C4-2B (cell line): ENCODE data around the gene DNAH7.

Experiments
- H3K27ac ChIP-seq: fragments of 450-650 bp; 2 replicates; pipeline ENCODE4 v1.5.1; 2017
- CTCF ChIP-seq: fragments of 450-650 bp; conservative IDR thresholded peaks from 2 replicates; pipeline ENCODE4 v1.5.1; 2017; ENCODE audit warnings: mild to moderate bottlenecking
- ZFX ChIP-seq: fragments of 450-650 bp; IDR thresholded peaks from 2 replicates; pipeline ENCODE4 v1.6.1; 2017

The DNAH7 gene

DNA sequence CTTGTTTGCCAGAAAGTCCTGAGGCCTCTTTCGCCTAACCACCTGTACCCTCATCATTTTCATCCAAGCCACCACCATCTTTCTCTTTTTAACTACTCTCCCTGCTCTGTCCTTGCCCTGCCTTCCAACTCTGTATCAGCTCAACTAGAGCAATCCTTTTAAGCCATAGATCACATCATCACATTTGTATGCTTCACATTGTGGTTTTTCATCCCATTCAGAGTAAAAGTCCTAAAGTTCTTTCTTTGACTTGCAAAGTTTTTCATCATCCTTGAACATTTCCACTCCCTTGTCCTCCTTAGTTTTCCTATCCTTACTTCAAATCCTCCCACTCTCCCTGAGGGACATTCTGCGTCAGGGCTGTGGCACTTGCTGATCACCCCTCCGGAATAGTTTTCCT lies 337.7 kb downstream of the DNAH7 start:
- TF ChIP-seq CTCF (no peak), ZFX (no peak)
- no peak overlapping the region for H3K27ac ChIP-seq

- TF ChIP-seq ZFX: no peak
- TF ChIP-seq CTCF: no peak
- H3K27ac ChIP-seq: no peak overlapping the region
Observed at GRCh38 chr2:195727106-195727505, 341.5 kb downstream of the DNAH7 start.

DNA sequence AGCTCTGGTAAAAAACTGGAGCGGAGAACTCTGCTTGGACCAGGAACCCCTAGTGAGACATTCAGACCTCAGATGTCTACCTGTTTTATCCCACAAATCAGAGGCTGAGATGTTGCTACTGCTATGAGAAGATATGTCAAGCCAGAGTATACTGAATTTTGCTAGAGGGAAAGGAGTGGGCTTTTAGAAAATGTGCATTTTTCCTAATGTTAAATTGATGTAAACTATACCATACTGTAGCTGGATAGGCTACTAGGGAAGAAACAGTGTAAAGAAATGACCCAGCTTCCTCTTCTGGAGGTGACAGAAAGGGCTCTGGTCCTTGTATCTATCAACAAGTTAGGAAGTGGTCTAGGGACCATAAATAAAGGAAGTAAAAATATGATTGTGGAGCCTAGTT lies 346.6 kb downstream of the DNAH7 start:
- no peak overlapping the region for H3K27ac ChIP-seq
- no peak for TF ChIP-seq ZFX
- no peak for TF ChIP-seq CTCF

GRCh38 chr2:195721042-195721441 lies 347.6 kb downstream of the DNAH7 start:
- TF ChIP-seq CTCF: no peak
- TF ChIP-seq ZFX: no peak
- H3K27ac ChIP-seq: no peak overlapping the region

- TF ChIP-seq ZFX (no peak), CTCF (no peak)
- H3K27ac ChIP-seq: no peak overlapping the region
Observed at GRCh38 chr2:195716466-195716865, 352.2 kb downstream of the DNAH7 start.

DNA sequence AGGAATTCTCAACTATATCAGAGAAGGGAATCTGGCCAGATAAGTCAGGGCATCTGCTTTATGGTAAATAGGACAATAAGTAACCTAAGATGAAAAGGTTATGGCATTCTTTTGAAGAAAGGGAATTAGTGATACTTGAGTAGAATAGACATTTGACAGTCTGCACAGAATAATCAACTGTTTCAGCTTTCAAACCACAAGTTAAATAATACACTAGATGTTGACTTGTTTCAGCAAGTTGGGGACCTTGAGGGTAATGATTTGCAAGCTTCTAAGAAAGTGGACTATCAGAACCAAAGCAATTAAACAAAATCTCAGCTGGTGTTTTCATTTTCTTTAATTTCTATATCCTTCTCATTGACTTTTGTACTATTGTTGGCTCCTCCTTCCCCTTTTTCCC lies 357.2 kb downstream of the DNAH7 start:
- TF ChIP-seq ZFX: no peak
- no peak for TF ChIP-seq CTCF
- no peak overlapping the region for H3K27ac ChIP-seq

DNA sequence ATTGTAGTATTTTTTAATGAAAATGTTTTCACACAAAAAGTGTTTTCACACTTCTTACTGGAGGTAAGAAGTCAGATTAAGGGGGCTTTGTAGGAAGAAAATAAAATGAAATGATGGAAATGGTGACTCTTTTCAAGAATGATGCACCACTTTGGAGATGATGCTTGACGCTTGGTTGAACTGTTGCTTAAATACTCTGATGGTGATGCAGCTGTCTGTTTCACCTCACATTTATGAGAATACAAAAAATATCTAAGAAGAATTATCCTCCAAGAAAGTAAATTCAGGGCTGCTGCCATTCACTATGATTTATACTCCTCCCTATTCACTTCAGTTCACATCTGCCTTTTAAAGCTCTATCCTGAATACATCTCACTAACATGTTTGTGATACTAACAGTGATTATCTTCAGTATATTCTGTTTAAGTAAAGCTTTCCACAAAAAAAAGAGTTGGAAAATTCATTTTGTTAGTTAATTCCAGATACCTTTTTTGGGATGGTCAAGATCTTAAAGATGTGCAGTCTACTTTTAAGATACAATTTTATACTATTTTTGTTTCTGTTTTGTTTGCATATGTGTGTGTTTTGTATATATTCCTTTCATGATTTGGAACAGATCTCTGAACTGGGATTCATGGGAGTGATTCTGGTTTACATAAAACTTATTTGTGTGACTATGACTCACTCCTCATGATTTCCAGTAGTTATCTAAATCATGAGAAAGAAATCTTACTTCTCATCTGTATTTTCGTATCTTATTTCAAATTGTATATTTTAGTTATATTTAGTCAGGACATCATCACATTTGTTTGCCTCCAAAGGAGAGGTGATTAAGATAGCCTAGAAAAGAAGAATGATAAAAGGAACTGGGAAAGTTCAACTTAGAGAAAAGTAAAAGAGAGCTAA lies 358.5 kb downstream of the DNAH7 start:
- no peak overlapping the region for H3K27ac ChIP-seq
- TF ChIP-seq CTCF: no peak
- TF ChIP-seq ZFX: no peak
